H9 (cell line): Measurements from ENCODE around the gene CETP. TPM values are rescaled to one million over a fixed set of nuclear protein-coding genes. Genes with fewer than 3 reads are reported as not detected.
A peak's percentile ranks its signal among the peaks of the same experiment; 100 is the strongest.

Experiments
- DNase-seq: peaks from one replicate; pipeline ENCODE4 v3.0.0-alpha.2; 2017
- H2AFZ ChIP-seq: one replicate; pipeline ENCODE4 v1.6.1; 2013; ENCODE audit warnings: mild to moderate bottlenecking, low read length, control low read depth, moderate library complexity
- H2AK5ac ChIP-seq: 2 replicates; pipeline ENCODE4 v1.6.1; 2013; ENCODE audit warnings: low read length, control low read depth, mixed read lengths; ENCODE audit not compliant: insufficient read length
- H2BK120ac ChIP-seq: one replicate; pipeline ENCODE4 v1.6.1; 2013; ENCODE audit warnings: low read depth, mild to moderate bottlenecking, low read length, control low read depth, inconsistent platforms; ENCODE audit not compliant: poor library complexity, severe bottlenecking
- H2BK12ac ChIP-seq: 2 replicates; pipeline ENCODE4 v1.6.1; 2013; ENCODE audit warnings: low read length, control low read depth, mixed read lengths, low read depth; ENCODE audit not compliant: insufficient read length
- H2BK15ac ChIP-seq: 2 replicates; pipeline ENCODE4 v1.6.1; 2013; ENCODE audit warnings: low read depth, low read length, control low read depth
- H2BK20ac ChIP-seq: one replicate; pipeline ENCODE4 v1.6.1; 2013; ENCODE audit warnings: low read depth, mild to moderate bottlenecking, low read length, control low read depth, inconsistent platforms; ENCODE audit not compliant: poor library complexity, severe bottlenecking
- H2BK5ac ChIP-seq: 2 replicates; pipeline ENCODE4 v1.6.1; 2013; ENCODE audit warnings: low read length, control low read depth, mixed read lengths; ENCODE audit not compliant: insufficient read length
- H3K14ac ChIP-seq: 2 replicates; pipeline ENCODE4 v1.6.1; 2013; ENCODE audit warnings: low read length, control low read depth; ENCODE audit not compliant: insufficient read depth
- H3K18ac ChIP-seq: 2 replicates; pipeline ENCODE4 v1.6.1; 2013; ENCODE audit warnings: low read depth, mild to moderate bottlenecking, mixed read lengths, low read length, control low read depth; ENCODE audit not compliant: insufficient read length
- H3K23ac ChIP-seq: 2 replicates; pipeline ENCODE4 v1.6.1; 2013; ENCODE audit warnings: low read length, control low read depth, mixed read lengths, low read depth; ENCODE audit not compliant: insufficient read length
- H3K23me2 ChIP-seq: 2 replicates; pipeline ENCODE4 v1.6.1; 2013; ENCODE audit warnings: low read depth, mild to moderate bottlenecking, mixed read lengths, low read length, control low read depth; ENCODE audit not compliant: insufficient read length, poor library complexity, severe bottlenecking
- H3K27ac ChIP-seq: 2 replicates; pipeline ENCODE4 v1.5.1; 2013; ENCODE audit warnings: low read length, control low read depth, mixed read lengths, low read depth; ENCODE audit not compliant: insufficient read length
- H3K27me3 ChIP-seq: 2 replicates; pipeline ENCODE4 v1.6.1; 2013; ENCODE audit warnings: low read length, control low read depth, inconsistent platforms; ENCODE audit not compliant: insufficient read depth
- H3K4ac ChIP-seq: 2 replicates; pipeline ENCODE4 v1.6.1; 2013; ENCODE audit warnings: low read depth, mild to moderate bottlenecking, control low read depth, inconsistent platforms, low read length, moderate library complexity
- H3K4me1 ChIP-seq: 2 replicates; pipeline ENCODE4 v1.6.1; 2013; ENCODE audit warnings: low read length, control low read depth, inconsistent platforms; ENCODE audit not compliant: insufficient read depth
- H3K4me2 ChIP-seq: 2 replicates; pipeline ENCODE4 v1.6.1; 2013; ENCODE audit warnings: low read length, control low read depth, mixed read lengths; ENCODE audit not compliant: insufficient read length, insufficient read depth
- H3K56ac ChIP-seq: 2 replicates; pipeline ENCODE4 v1.6.1; 2013; ENCODE audit warnings: low read depth, mild to moderate bottlenecking, mixed read lengths, low read length, control low read depth; ENCODE audit not compliant: insufficient read length
- H3K79me1 ChIP-seq: 2 replicates; pipeline ENCODE4 v1.6.1; 2013; ENCODE audit warnings: low read depth, mild to moderate bottlenecking, moderate library complexity, low read length, control low read depth, inconsistent platforms; ENCODE audit not compliant: insufficient read depth, poor library complexity, severe bottlenecking
- H3K79me2 ChIP-seq: 2 replicates; pipeline ENCODE4 v1.6.1; 2013; ENCODE audit warnings: low read length, control low read depth, inconsistent platforms; ENCODE audit not compliant: insufficient read depth
- H3K9ac ChIP-seq: 2 replicates; pipeline ENCODE4 v1.6.1; 2013; ENCODE audit warnings: low read length, control low read depth, mixed read lengths; ENCODE audit not compliant: insufficient read length; ENCODE audit errors: extremely low read depth
- H3K9me3 ChIP-seq: one replicate; pipeline ENCODE4 v1.6.1; 2013; ENCODE audit warnings: low read depth, low read length, inconsistent platforms; ENCODE audit not compliant: control insufficient read depth
- H3T11ph ChIP-seq: one replicate; pipeline ENCODE4 v1.6.1; 2013; ENCODE audit warnings: mild to moderate bottlenecking, low read length, control low read depth, inconsistent platforms
- H4K20me1 ChIP-seq: one replicate; pipeline ENCODE4 v1.6.1; 2013; ENCODE audit not compliant: control insufficient read depth, insufficient read length, insufficient read depth
- H4K5ac ChIP-seq: 2 replicates; pipeline ENCODE4 v1.6.1; 2013; ENCODE audit warnings: low read depth, mild to moderate bottlenecking, mixed read lengths, low read length, control low read depth; ENCODE audit not compliant: insufficient read length
- H4K8ac ChIP-seq: replicated peaks from 2 replicates; pipeline ENCODE4 v1.6.1; 2013; ENCODE audit warnings: low read length, control low read depth, mixed read lengths, low read depth; ENCODE audit not compliant: insufficient read length
- H4K91ac ChIP-seq: 2 replicates; pipeline ENCODE4 v1.6.1; 2013; ENCODE audit warnings: low read depth, mild to moderate bottlenecking, moderate library complexity, mixed read lengths, low read length, control low read depth; ENCODE audit not compliant: insufficient read length
- H3K27ac Mint-ChIP-seq, 3 experiments: 2 replicates in 2 of 3; 3 replicates in 1 of 3; pipeline ENCODE4 v1.8.0; 2020 to 2021; ENCODE audit warnings: mixed read lengths in 3 of 3, mild to moderate bottlenecking in 1 of 3, moderate library complexity in 1 of 3
- H3K27me3 Mint-ChIP-seq: 2 replicates; pipeline ENCODE4 v1.8.0; 2021; ENCODE audit warnings: low read depth, mild to moderate bottlenecking, moderate library complexity, mixed read lengths
- H3K36me3 Mint-ChIP-seq, 3 experiments: 2 replicates in 2 of 3; 3 replicates in 1 of 3; pipeline ENCODE4 v1.8.0; 2020 to 2021; ENCODE audit warnings: low read depth in 3 of 3, mixed read lengths in 3 of 3; ENCODE audit not compliant: insufficient read depth in 1 of 3
- H3K4me1 Mint-ChIP-seq, 2 experiments: 2 replicates each; pipeline ENCODE4 v1.8.0; 2020; ENCODE audit warnings: mixed read lengths in 2 of 2
- H3K4me3 Mint-ChIP-seq, 2 experiments: 2 replicates in 1 of 2; 3 replicates in 1 of 2; pipeline ENCODE4 v1.8.0; 2020 to 2021; ENCODE audit warnings: mild to moderate bottlenecking in 2 of 2, mixed read lengths in 2 of 2, moderate library complexity in 1 of 2
- H3K9me3 Mint-ChIP-seq, 2 experiments: 2 replicates in 1 of 2; 3 replicates in 1 of 2; pipeline ENCODE4 v1.8.0; 2020; ENCODE audit warnings: mild to moderate bottlenecking in 2 of 2, mixed read lengths in 2 of 2, moderate library complexity in 1 of 2
- CTCF ChIP-seq: fragments of 200-600 bp; sonication (generic); conservative IDR thresholded peaks from 3 replicates; pipeline ENCODE4 v1.8.0; 2021; ENCODE audit warnings: antibody characterized with exemption, mild to moderate bottlenecking
- WGBS: extraction: QIAGEN DNeasy Blood & Tissue Kit; methylation state at CpG from one replicate; pipeline ENCODE4 v1.1.7; 2013; ENCODE audit warnings: missing lambda C conversion rate, low lambda C conversion rate, mixed read lengths; ENCODE audit not compliant: insufficient read length; ENCODE audit errors: extremely low coverage; 5-methylcytosine and 5-hydroxymethylcytosine counted together
- total RNA-seq: library from RNA; stranded (reverse); gene quantifications from 2 replicates; pipeline ENCODE4 v1.2.1, GENCODE V29; 2021

The CETP gene
- total RNA-seq, 1 experiment from 2014 or later, result not detected

- H3K9ac ChIP-seq, result no peak overlapping the region
- H3K9me3 Mint-ChIP-seq, result peaks cover 0 to 2% of the 10 kb centered on the region in 2 experiments; a peak in 1 of 5 replicates
- no peak overlapping the region for H4K91ac ChIP-seq
- no peak overlapping the region for H4K8ac ChIP-seq
- no peak overlapping the region for H2AK5ac ChIP-seq
- no peak for DNase-seq
- no peak overlapping the region for H3K4me2 ChIP-seq
- H3K23me2 ChIP-seq, result no peaks in the 10 kb centered on the region
- H3K79me1 ChIP-seq, result no peaks in the 10 kb centered on the region
- no peak overlapping the region for H3K56ac ChIP-seq
- no peak overlapping the region for H2BK20ac ChIP-seq
- no peaks in the 10 kb centered on the region for H3K9me3 ChIP-seq
- no peaks in the 10 kb centered on the region for H3K79me2 ChIP-seq
- H3K27me3 Mint-ChIP-seq, result peaks cover 15% of the 10 kb centered on the region
- no peak overlapping the region for H3K23ac ChIP-seq
- peaks cover 14 to 16% of the 10 kb centered on the region in 2 experiments for H3K4me1 Mint-ChIP-seq
- H3K4me1 ChIP-seq, result no peaks in the 10 kb centered on the region; the same call in 1 of the 2 replicates
- H2AFZ ChIP-seq, result no peak overlapping the region
- no CpG with 5 or more reads among the region's 5 CpGs for WGBS
- no peak for TF ChIP-seq CTCF
- no peak overlapping the region for H2BK5ac ChIP-seq
- no peak overlapping the region for H2BK120ac ChIP-seq
- H3K36me3 Mint-ChIP-seq, result no peaks in the 10 kb centered on the region
- no peak overlapping the region for H2BK15ac ChIP-seq
- H2BK12ac ChIP-seq, result no peak overlapping the region
- H3K27ac Mint-ChIP-seq, result peak overlapping the region in 2 of 3 experiments; percentile 23 to 59; a peak in 2 of 7 replicates
- no peak overlapping the region for H3K4ac ChIP-seq
- no peak overlapping the region for H3K4me3 Mint-ChIP-seq
- H4K5ac ChIP-seq, result no peak overlapping the region
- H3K27ac ChIP-seq, result no peak overlapping the region
- H3T11ph ChIP-seq, result no peak overlapping the region
- no peak overlapping the region for H3K14ac ChIP-seq
- H4K20me1 ChIP-seq, result no peaks in the 10 kb centered on the region
- no peaks in the 10 kb centered on the region for H3K27me3 ChIP-seq
- no peak overlapping the region for H3K18ac ChIP-seq
Observed at GRCh38 chr16:56916571-56917403, 45.0 kb upstream of the CETP start.
